ENCODE data around the gene P2RX2.

DNA sequence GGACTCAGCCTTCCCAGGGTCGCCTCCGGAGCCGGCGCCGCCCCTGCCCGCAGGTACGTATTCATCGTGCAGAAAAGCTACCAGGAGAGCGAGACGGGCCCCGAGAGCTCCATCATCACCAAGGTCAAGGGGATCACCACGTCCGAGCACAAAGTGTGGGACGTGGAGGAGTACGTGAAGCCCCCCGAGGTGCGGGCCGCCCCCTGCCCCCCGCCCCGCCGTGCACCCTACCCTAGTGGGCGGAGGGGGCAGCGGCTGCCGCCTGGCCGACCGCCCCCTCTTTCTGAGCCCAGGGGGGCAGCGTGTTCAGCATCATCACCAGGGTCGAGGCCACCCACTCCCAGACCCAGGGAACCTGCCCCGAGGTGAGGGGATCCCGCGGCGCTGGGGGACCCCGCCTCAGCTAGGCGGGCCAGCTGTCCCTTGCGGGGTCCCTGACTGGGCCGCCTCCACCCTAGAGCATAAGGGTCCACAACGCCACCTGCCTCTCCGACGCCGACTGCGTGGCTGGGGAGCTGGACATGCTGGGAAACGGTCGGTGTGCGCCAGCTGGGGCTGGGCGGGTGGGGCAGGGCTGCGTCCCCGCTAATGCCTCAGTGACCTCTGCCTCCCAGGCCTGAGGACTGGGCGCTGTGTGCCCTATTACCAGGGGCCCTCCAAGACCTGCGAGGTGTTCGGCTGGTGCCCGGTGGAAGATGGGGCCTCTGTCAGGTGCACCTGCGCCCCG is 973 bp downstream of the P2RX2 start:
- TF ChIP-seq, protein P1, sequence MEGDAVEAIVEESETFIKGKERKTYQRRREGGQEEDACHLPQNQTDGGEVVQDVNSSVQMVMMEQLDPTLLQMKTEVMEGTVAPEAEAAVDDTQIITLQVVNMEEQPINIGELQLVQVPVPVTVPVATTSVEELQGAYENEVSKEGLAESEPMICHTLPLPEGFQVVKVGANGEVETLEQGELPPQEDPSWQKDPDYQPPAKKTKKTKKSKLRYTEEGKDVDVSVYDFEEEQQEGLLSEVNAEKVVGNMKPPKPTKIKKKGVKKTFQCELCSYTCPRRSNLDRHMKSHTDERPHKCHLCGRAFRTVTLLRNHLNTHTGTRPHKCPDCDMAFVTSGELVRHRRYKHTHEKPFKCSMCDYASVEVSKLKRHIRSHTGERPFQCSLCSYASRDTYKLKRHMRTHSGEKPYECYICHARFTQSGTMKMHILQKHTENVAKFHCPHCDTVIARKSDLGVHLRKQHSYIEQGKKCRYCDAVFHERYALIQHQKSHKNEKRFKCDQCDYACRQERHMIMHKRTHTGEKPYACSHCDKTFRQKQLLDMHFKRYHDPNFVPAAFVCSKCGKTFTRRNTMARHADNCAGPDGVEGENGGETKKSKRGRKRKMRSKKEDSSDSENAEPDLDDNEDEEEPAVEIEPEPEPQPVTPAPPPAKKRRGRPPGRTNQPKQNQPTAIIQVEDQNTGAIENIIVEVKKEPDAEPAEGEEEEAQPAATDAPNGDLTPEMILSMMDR (IDR thresholded peaks at IDR 0.05) = no peak
- TF ChIP-seq POLR2A (IDR thresholded peaks at IDR 0.05) = no peak

All from upper lobe of left lung (tissue), 4 donors.